Right lobe of liver (tissue), 4 donors: Measurements from ENCODE around the gene FAM3B.

Experiments
- POLR2A ChIP-seq: fragments of 450-650 bp; IDR thresholded peaks from one replicate; pipeline ENCODE4 v1.6.1; 2017; ENCODE audit warnings: antibody characterized with exemption, mild to moderate bottlenecking
- TF ChIP-seq, protein P1 (sequence below), 4 donors: fragments of 200-600 bp in 3 of 4; fragments of 450-650 bp in 1 of 4; IDR thresholded peaks; one replicate each; pipeline versions ENCODE4 v1.5.1 to v1.8.0; 2016 to 2022; ENCODE audit warnings: antibody characterized with exemption in 4 of 4, mild to moderate bottlenecking in 2 of 4
- donor health status: DM: no; HTN: no; CAD: no.
- donor health status: DM: no; HTN: no; CAD: no.
- donor health status: DM: no; HTN: yes; CAD: no.

GRCh38 chr21:41366522-41367151 lies 50.0 kb downstream of the FAM3B start:
- TF ChIP-seq, protein P1, sequence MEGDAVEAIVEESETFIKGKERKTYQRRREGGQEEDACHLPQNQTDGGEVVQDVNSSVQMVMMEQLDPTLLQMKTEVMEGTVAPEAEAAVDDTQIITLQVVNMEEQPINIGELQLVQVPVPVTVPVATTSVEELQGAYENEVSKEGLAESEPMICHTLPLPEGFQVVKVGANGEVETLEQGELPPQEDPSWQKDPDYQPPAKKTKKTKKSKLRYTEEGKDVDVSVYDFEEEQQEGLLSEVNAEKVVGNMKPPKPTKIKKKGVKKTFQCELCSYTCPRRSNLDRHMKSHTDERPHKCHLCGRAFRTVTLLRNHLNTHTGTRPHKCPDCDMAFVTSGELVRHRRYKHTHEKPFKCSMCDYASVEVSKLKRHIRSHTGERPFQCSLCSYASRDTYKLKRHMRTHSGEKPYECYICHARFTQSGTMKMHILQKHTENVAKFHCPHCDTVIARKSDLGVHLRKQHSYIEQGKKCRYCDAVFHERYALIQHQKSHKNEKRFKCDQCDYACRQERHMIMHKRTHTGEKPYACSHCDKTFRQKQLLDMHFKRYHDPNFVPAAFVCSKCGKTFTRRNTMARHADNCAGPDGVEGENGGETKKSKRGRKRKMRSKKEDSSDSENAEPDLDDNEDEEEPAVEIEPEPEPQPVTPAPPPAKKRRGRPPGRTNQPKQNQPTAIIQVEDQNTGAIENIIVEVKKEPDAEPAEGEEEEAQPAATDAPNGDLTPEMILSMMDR (IDR thresholded peaks at IDR 0.05): no peak
- no peak for TF ChIP-seq POLR2A
